ENCODE data around the gene POLQ.

- TF ChIP-seq CTCF (IDR thresholded peaks at IDR 0.05) (no peak), POLR2A (IDR thresholded peaks at IDR 0.05) (no peak)
Measured at GRCh38 chr3:121436074-121436473, 109.7 kb downstream of the POLQ start.
